HCT116 (cell line): Measurements from ENCODE around the gene KNDC1. TPM values are rescaled to one million over a fixed set of nuclear protein-coding genes. Genes with fewer than 3 reads are reported as not detected.

Source experiments
- ATAC-seq: fragments of 200-7000 bp; cut with Tn5 transposase; 2 replicates; pipeline ENCODE4 v1.9.1; 2020; ENCODE audit warnings: mild to moderate bottlenecking, moderate library complexity
- BruUV-seq: library from RNA; stranded (reverse); fragments of 400-500 nt; replicated peaks from 2 replicates; lab custom pipeline; 2021; lab: Mats Ljungman, UMichigan
- CTCF ChIA-PET: fragments of 300-600 bp; sonication (Branson Sonifier 250); formaldehyde crosslinking; loops from one replicate; lab custom pipeline; 2021; ENCODE audit warnings: antibody characterized with exemption; lab: Charles Lee
- POLR2A ChIA-PET: fragments of 300-600, 350-600 bp; sonication (Branson Sonifier 250); formaldehyde crosslinking; loops from one replicate; lab custom pipeline; 2021; ENCODE audit warnings: antibody characterized with exemption; lab: Charles Lee
- RAD21 ChIA-PET, 2 experiments: fragments of 300-600 bp; sonication (Branson Sonifier 250); formaldehyde crosslinking; loops; one replicate each; lab custom pipeline; 2023; ENCODE audit warnings: low total read pairs in 2 of 2; ENCODE audit not compliant: uncharacterized antibody in 2 of 2, unreplicated experiment in 2 of 2, low non-redundant PET in 1 of 2; lab: Charles Lee
- DNase-seq: peaks from one replicate; pipeline ENCODE4 v3.0.0-alpha.2; 2010; ENCODE audit warnings: low read depth, low spot score
- H2AFZ ChIP-seq: fragments of 200-600 bp; shearing (Covaris generic), sonication (generic); 2 replicates; pipeline ENCODE4 v1.6.1; 2017; ENCODE audit warnings: low read depth, mixed run types, mixed read lengths, antibody characterized with exemption, low read length; ENCODE audit not compliant: poor library complexity, severe bottlenecking
- H3K27ac ChIP-seq: 2 replicates; pipeline ENCODE4 v1.5.1; 2012; ENCODE audit warnings: low read depth, low read length
- H3K27me3 ChIP-seq: fragments of 200-600 bp; sonication (generic); 2 replicates; pipeline ENCODE4 v1.6.1; 2016; ENCODE audit warnings: mixed run types, low read length, mixed read lengths; ENCODE audit not compliant: insufficient read depth
- H3K36me3 ChIP-seq, 2 experiments: fragments of 200-500 bp in 1 of 2; fragments of 200-600 bp in 1 of 2; sonication (Bioruptor generic) in 1 of 2; sonication (generic) in 1 of 2; 2 replicates each; pipeline versions ENCODE4 v1.5.1 to v1.6.1; 2014 to 2016; ENCODE audit warnings: low read length in 2 of 2, inconsistent platforms in 1 of 2, mixed read lengths in 1 of 2, mixed run types in 1 of 2; ENCODE audit not compliant: insufficient read depth in 2 of 2, control insufficient read depth in 1 of 2
- H3K4me1 ChIP-seq, 2 experiments: fragments of 200-600 bp in 1 of 2; sonication (generic) in 1 of 2; 2 replicates each; pipeline versions ENCODE4 v1.5.1 to v1.6.1; 2012 to 2017; ENCODE audit warnings: low read length in 2 of 2, inconsistent platforms in 1 of 2, mild to moderate bottlenecking in 1 of 2, mixed read lengths in 1 of 2, mixed run types in 1 of 2, moderate library complexity in 1 of 2; ENCODE audit not compliant: insufficient read depth in 2 of 2, control insufficient read depth in 1 of 2
- H3K4me2 ChIP-seq: fragments of 200-600 bp; sonication (generic); 2 replicates; pipeline ENCODE4 v1.6.1; 2017; ENCODE audit warnings: mixed run types, low read length, mixed read lengths
- H3K4me3 ChIP-seq, 2 experiments: fragments of 200-600 bp in 1 of 2; sonication (generic) in 1 of 2; replicated peaks in 1 of 2; 2 replicates each; pipeline ENCODE4 v1.5.1; 2011 to 2016; ENCODE audit warnings: low read length in 2 of 2, control low read depth in 1 of 2, low read depth in 1 of 2, mild to moderate bottlenecking in 1 of 2, mixed read lengths in 1 of 2, mixed run types in 1 of 2
- H3K79me2 ChIP-seq: fragments of 200-600 bp; sonication (generic); 2 replicates; pipeline ENCODE4 v1.6.1; 2017; ENCODE audit warnings: mild to moderate bottlenecking, mixed run types, low read length, moderate library complexity, mixed read lengths; ENCODE audit not compliant: insufficient read depth
- H3K9ac ChIP-seq: fragments of 200-600 bp; sonication (generic); 2 replicates; pipeline ENCODE4 v1.6.1; 2016; ENCODE audit warnings: low read length, mixed read lengths
- H3K9me2 ChIP-seq: fragments of 200-600 bp; sonication (generic), shearing (Covaris generic); 2 replicates; pipeline ENCODE4 v1.6.1; 2017; ENCODE audit warnings: mixed run types, mild to moderate bottlenecking, moderate library complexity; ENCODE audit not compliant: insufficient read depth
- H3K9me3 ChIP-seq, 2 experiments: fragments of 200-500 bp in 1 of 2; fragments of 200-600 bp in 1 of 2; sonication (Bioruptor generic) in 1 of 2; sonication (generic) in 1 of 2; 2 replicates each; pipeline ENCODE4 v1.6.1; 2014 to 2017; ENCODE audit warnings: low read length in 2 of 2, mixed read lengths in 2 of 2, inconsistent platforms in 1 of 2, low read depth in 1 of 2, mild to moderate bottlenecking in 1 of 2, mixed run types in 1 of 2, moderate library complexity in 1 of 2; ENCODE audit not compliant: control insufficient read depth in 1 of 2, insufficient read depth in 1 of 2
- H4K20me1 ChIP-seq: fragments of 200-600 bp; sonication (generic), shearing (Covaris generic); 2 replicates; pipeline ENCODE4 v1.6.1; 2017; ENCODE audit warnings: mixed run types, mild to moderate bottlenecking, moderate library complexity; ENCODE audit not compliant: insufficient read depth
- ATF3 ChIP-seq: IDR thresholded peaks from 2 replicates; pipeline ENCODE4 v1.6.1; 2012
- CBX3 ChIP-seq: IDR thresholded peaks from 2 replicates; pipeline ENCODE4 v1.6.1; 2012; ENCODE audit warnings: low read depth
- CTCF ChIP-seq, 3 experiments: fragments of 200-600 bp in 1 of 3; sonication (generic) in 1 of 3; IDR thresholded peaks in 2 of 3; conservative IDR thresholded peaks in 1 of 3; 2 replicates each; pipeline ENCODE4 v1.5.1; 2012 to 2017; ENCODE audit warnings: low read depth in 2 of 3, low read length in 2 of 3, antibody characterized with exemption in 1 of 3, borderline replicate concordance in 1 of 3, control low read depth in 1 of 3, mild to moderate bottlenecking in 1 of 3, mixed read lengths in 1 of 3, mixed run types in 1 of 3, moderate library complexity in 1 of 3; ENCODE audit not compliant: insufficient read depth in 1 of 3
- EGR1 ChIP-seq: IDR thresholded peaks from 2 replicates; pipeline ENCODE4 v1.6.1; 2012; ENCODE audit warnings: low read depth
- ELF1 ChIP-seq: IDR thresholded peaks from 2 replicates; pipeline ENCODE4 v1.6.1; 2012; ENCODE audit warnings: low read depth, borderline replicate concordance
- EZH2 ChIP-seq: fragments of 200-600 bp; sonication (generic); IDR thresholded peaks from 2 replicates; pipeline ENCODE4 v1.6.1; 2017; ENCODE audit warnings: antibody characterized with exemption, mixed run types
- EZH2phosphoT487 ChIP-seq: fragments of 200-600 bp; IDR thresholded peaks from 2 replicates; pipeline ENCODE4 v1.6.1; 2018; ENCODE audit warnings: antibody characterized with exemption, borderline replicate concordance
- JUND ChIP-seq: IDR thresholded peaks from 2 replicates; pipeline ENCODE4 v1.6.1; 2012
- MAX ChIP-seq: IDR thresholded peaks from 2 replicates; pipeline ENCODE4 v1.6.1; 2012
- POLR2A ChIP-seq: IDR thresholded peaks from 2 replicates; pipeline ENCODE4 v1.7.0; 2011; ENCODE audit warnings: borderline replicate concordance; ENCODE audit not compliant: insufficient read depth, insufficient read length; ENCODE audit errors: extremely low read depth
- POLR2AphosphoS5 ChIP-seq: IDR thresholded peaks from 2 replicates; pipeline ENCODE4 v1.6.1; 2011; ENCODE audit warnings: mild to moderate bottlenecking, low read depth, low read length, moderate library complexity
- SP1 ChIP-seq: IDR thresholded peaks from 2 replicates; pipeline ENCODE4 v1.6.1; 2012; ENCODE audit warnings: low read depth
- SRF ChIP-seq: IDR thresholded peaks from 2 replicates; pipeline ENCODE4 v1.6.1; 2012; ENCODE audit warnings: low read depth
- YY1 ChIP-seq: IDR thresholded peaks from 2 replicates; pipeline ENCODE4 v1.6.1; 2011; ENCODE audit warnings: low read length, low read depth, moderate library complexity, mild to moderate bottlenecking; ENCODE audit not compliant: insufficient replicate concordance; ENCODE audit errors: extremely low read depth
- ZBTB33 ChIP-seq: IDR thresholded peaks from 2 replicates; pipeline ENCODE4 v1.6.1; 2011; ENCODE audit warnings: mild to moderate bottlenecking, low read length, moderate library complexity; ENCODE audit not compliant: insufficient replicate concordance; ENCODE audit errors: extremely low read depth
- ZFX ChIP-seq: fragments of 450-650 bp; IDR thresholded peaks from 2 replicates; pipeline ENCODE4 v1.6.1; 2017
- intact Hi-C: fragments of 100-400 bp; cut with micrococcal nuclease; formaldehyde crosslinking; loops from 2 replicates; pipeline ENCODE4 v1.10.0; 2022
- total RNA-seq: library from RNA; stranded (reverse); gene quantifications from one replicate; pipeline ENCODE4 v1.2.1, GENCODE V29; 2021; ENCODE audit not compliant: unreplicated experiment

The KNDC1 gene
- total RNA-seq, 1 experiment from 2014 or later: 3.6 TPM

DNA sequence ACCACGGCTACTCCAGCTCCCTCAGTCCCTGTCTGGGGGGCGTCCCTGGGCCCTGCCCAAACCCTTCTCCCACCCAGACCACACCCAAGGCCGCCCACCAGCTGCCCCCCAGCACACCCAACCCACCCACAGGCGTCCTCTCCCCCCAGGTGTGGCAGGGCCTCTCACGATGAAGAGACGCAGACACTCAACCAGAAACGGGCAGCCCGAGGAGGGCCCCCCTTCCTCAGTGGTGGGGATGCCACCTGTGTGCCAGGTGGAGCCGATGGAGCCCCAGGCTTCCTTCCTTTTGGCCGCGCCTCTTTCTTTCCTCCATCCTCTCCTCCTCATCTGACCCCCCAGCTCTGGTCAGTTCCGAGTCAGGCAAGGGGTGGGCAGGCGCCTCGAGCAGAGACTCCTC is 43.6 kb upstream of the KNDC1 start:
- H3K79me2 ChIP-seq: no peaks in the 10 kb centered on the region
- intact Hi-C loops: no loop called here
- H4K20me1 ChIP-seq: no peaks in the 10 kb centered on the region
- BruUV-seq: no TSS peak
- no peaks in the 10 kb centered on the region; a peak in 1 of 4 replicates for H3K9me3 ChIP-seq
- H3K4me1 ChIP-seq: no peaks in the 10 kb centered on the region
- CTCF ChIA-PET: no interaction called here
- H3K9me2 ChIP-seq: no peaks in the 10 kb centered on the region
- DNase-seq: no peak
- no peaks in the 10 kb centered on the region for H3K36me3 ChIP-seq
- H3K4me3 ChIP-seq: no peak overlapping the region
- no peak for ATAC-seq
- H3K27me3 ChIP-seq: no peaks in the 10 kb centered on the region
- no peak overlapping the region for H2AFZ ChIP-seq
- TF ChIP-seq EZH2 (no peak), YY1 (no peak), ATF3 (no peak), MAX (no peak), EGR1 (no peak), POLR2AphosphoS5 (no peak), SRF (no peak), POLR2A (no peak), JUND (no peak), SP1 (no peak), CBX3 (no peak)
- POLR2A ChIA-PET: no interaction called here
- H3K27ac ChIP-seq: no peak overlapping the region
- RAD21 ChIA-PET: no interaction called here
- H3K4me2 ChIP-seq: no peak overlapping the region
- no peak overlapping the region for H3K9ac ChIP-seq

- no peaks in the 10 kb centered on the region for H3K27me3 ChIP-seq
- H3K36me3 ChIP-seq: no peaks in the 10 kb centered on the region
- no peaks in the 10 kb centered on the region for H3K9me2 ChIP-seq
- H3K9ac ChIP-seq: no peak overlapping the region
- BruUV-seq: no TSS peak
- H4K20me1 ChIP-seq: no peaks in the 10 kb centered on the region
- H3K79me2 ChIP-seq: no peaks in the 10 kb centered on the region
- H3K27ac ChIP-seq: no peak overlapping the region
- ChIA-PET POLR2A (no interaction called here), RAD21 (no interaction called here), CTCF (no interaction called here)
- DNase-seq (no peak), ATAC-seq (no peak)
- H2AFZ ChIP-seq: no peak overlapping the region
- no peaks in the 10 kb centered on the region for H3K4me1 ChIP-seq
- no peaks in the 10 kb centered on the region; a peak in 1 of 4 replicates for H3K9me3 ChIP-seq
- no peak overlapping the region for H3K4me2 ChIP-seq
- no peak overlapping the region for H3K4me3 ChIP-seq
- intact Hi-C loops: no loop called here
- no peak for TF ChIP-seq ELF1
- TF ChIP-seq EZH2: no peak
- TF ChIP-seq ZBTB33: no peak
- no peak for TF ChIP-seq CBX3
- no peak for TF ChIP-seq EZH2phosphoT487
- TF ChIP-seq CTCF (IDR thresholded peaks at IDR 0.05 in 2 of 3, conservative IDR thresholded peaks at IDR 0.05 in 1 of 3; ENCODE audit: borderline replicate concordance in 1 of 3, insufficient read depth in 1 of 3, low read depth in 2 of 3, low read length in 2 of 3): no peak
- TF ChIP-seq POLR2A: no peak
- no peak for TF ChIP-seq JUND
- no peak for TF ChIP-seq SP1
- no peak for TF ChIP-seq ZFX
- no peak for TF ChIP-seq ATF3
These were observed 42.9 kb upstream of the KNDC1 start for GRCh38 chr10:133117036-133117687.
